ENCODE results near the gene TXNDC17.
"Not testable (repeated sequence)": the region's sequence is repeated elsewhere in the genome, so short reads cannot be mapped to it uniquely, and the experiment has no call there.

Gene TXNDC17

GRCh38 chr17:6633263-6633662 is 7.6 kb upstream of the TXNDC17 start:
- no peak for DNase-seq

DNA sequence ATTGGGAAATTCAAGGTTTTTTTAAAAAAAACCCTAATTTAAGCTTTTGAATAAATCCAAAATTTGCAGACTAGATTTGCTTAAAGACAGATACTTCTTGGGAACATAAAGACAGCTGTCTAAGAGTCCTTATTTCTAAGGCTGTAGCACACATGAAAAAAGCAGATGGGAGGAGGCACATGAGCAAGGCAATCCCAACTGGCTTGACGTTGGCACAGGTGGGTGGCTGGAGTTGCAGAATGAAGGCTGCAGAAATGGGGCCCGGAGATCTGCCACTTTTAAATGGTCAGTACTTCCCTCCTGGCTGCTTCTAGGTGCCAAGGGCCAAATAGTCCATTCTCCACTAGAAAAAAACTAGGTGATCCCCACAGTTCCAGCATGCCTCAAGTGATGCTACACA is 4.8 kb upstream of the TXNDC17 start:
- no peak for DNase-seq

DNA sequence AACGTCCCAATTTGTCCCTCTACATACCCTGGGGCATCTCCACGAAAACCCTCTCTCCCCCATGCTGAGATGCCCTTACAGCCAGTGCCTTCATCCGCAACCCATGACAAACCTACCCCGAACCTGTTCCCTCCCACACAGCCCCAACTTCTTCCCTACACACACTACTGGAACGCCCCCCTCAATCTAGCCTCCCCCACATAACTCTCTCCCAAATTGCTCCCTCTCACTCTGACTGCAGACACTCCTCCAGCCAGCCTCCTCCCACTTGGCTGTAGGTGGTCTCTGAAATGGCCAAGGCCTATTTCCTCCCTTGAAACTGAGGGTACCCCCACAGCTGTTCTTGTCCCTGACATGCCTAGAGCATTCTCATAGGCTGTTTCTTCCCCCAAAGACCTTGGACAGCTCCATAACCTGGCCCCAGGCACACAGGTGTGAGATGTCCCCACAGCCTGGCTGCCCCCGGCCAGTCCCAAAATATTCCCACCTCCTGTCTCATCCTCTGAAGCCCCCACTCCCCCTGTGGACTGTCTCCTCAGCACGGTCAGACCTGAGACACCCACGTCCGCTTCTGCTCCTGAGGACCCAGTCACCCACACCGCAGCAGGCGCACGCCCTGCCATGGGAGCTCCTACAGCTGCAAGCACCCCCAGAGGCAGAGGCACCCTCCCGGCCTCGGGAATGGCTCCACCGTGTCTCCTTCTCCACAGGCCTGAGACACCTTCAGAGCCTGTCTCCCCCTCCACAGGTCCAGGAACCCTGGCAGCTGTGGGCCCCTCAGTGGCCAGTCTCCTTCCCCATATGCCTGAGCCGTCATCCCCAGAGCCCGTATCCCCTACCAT is 4.0 kb upstream of the TXNDC17 start:
- no peak for DNase-seq

- no peak for DNase-seq
Observed at GRCh38 chr17:6637458-6637840, 3.4 kb upstream of the TXNDC17 start.

DNA sequence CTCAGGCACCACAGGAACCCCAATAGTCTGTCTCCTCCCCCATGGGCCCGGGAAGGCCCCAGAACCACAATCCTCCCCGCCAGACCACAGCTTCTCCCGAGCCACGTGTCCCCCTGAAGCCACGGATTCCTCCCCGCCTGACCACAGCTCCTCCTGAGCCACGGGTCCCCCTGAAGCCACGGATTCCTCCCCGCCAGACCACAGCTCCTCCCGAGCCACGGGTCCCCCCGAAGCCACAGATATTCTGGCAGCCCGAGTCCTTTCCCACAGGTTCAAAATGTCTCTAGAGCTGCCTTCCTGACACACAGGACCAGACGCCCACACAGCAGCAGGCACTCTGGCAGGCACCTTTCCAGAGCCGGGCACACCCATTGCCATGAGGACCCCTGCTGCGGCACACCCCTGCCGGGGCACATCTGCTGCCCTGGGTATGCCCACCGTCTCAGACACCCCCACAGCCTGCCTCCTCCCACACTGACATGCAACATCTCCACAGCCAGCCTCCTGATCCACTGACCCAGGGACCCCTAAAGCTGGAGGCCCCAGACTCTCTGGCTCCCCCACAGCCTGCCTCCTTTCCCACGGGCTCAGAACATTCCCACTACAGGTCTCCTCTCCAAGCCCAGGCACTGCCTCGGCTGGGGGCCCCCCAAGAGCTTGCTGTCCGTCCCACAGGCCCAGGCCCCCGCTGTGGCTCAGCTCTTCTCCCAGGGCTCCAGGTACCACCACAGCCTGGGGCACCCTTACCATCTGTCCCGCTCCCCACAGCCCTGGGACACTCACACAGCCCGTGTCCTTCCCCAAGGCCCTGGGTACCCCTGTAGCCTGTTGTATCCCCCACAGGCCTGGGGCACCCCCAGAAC is 2.6 kb upstream of the TXNDC17 start:
- no peak for DNase-seq

- DNase-seq: no peak
Observed at GRCh38 chr17:6639014-6639585, 1.8 kb upstream of the TXNDC17 start.

DNA sequence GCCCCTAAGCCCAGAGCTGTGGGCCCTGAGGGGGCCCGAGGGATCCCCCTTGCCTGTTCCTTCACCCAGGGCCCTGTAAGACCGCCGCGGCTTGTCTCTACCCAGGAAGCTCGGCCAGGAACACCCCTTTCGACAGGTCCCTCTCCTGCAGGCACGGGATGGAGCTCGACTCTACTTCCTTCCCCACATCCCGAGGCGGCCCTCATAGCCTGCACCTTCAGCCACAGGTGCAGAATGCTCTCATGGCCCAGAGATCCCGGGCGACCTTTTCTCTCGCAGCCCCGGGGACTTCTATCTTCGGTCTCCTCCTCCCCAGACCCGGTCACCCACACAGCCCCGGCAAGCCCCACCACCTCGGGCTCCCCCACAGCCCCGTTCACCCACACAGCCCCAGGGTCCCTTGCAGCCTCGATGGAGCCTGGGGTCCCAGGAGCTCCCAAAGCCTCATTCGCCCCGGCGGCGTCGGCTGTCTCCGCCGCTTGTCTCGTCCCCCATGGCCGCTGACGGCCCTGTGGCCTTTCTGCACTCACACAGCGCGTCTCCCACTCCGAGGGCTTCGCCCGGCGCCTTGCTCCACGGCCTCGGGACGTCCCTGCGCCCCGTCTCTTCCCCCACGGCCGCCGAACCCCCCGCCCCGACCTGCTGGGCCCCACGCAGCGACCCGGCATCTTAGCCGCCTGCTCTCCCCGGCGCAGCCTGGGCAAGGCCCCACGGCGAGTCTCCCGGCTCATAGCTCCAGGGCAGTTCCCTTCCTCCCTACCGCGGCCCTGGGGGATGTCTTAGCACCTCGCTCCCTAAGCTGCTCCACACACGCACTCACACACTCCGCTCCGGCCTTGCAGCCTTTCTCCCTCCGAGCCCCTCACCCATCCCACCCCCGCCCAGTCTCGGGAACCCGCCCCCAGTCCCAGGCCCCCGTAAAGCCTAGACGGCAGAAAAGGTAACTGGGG is 999 bp upstream of the TXNDC17 start:
- peak; percentile 41 for DNase-seq

GRCh38 chr17:6641247-6641863 is 495 bp downstream of the TXNDC17 start:
- DNase-seq: no peak

DNA sequence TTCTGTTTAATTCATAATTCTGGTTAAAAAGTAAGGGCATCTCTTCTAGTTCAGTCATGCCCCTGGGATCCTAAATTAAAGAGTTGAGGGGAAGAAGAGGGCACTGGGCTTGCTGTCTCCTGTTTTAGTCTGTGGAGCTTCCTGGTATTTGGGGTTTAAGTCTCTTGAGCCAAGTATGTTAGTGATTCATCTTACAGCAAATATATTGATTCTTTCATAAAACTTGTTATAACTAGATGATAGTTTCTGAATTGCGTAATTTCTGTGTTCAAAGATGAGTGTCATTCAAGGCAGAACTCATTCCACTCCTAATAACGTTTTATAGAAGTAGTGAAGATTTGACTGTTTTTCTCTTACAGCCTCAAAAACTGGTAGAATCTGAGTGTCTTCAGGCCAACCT is 1.7 kb downstream of the TXNDC17 start:
- DNase-seq: no peak

- no peak for DNase-seq
Observed at GRCh38 chr17:6643451-6644125, 2.7 kb downstream of the TXNDC17 start.

DNA sequence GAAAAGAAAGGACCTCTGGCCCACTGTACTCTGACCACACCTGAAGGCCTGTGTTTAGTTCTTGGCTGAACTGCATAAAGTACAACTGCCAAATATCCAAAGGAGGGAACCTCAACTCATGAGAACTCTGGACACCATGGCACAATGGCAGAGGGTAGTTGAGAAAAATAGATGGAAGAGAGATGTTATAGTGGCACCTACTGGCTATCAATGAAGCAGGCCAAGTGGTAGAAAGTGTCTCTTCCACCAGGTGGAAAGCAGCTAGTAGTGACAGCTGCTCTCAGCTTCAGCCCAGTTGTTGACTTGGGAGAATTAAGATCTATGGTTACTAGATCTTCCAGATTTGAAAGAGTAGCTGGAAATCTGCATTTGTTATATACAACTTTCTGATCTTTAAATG is 7.3 kb downstream of the TXNDC17 start:
- DNase-seq: no peak

DNA sequence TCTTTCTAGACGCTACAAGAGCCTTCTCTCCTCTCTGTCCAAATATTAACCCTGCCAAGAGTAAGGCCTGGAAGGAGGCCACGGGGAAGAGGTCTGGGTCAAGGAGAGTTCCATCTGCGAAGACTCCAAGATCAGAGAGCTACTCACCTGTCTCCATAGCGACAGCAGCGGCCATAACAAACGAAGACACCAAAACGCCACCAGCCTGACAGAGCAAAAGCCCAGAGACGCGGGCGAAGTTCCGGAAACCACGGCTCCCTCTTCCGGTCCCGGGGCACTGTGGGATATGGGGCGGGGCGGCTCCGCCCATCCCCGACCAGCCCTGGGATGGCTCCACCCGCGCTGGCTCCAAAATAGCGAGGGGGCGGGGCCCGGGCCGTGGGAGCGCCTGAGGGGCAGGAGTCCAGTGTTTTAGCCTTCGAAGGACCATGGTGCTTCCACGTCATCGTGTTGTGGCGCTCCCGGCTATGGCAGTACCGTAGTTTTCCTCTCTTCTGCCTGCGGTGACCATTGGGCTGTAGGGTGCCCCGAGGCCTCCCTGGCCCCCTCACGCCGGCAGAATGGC is 10.6 kb downstream of the TXNDC17 start, which contains the start of the genes C17orf100 and MED31:
Gene C17orf100, plus strand, starts transcription at position 409 of the 565 bp plus-strand sequence. Its CDS starts 152 bp downstream, at position 561.
Gene MED31, minus strand, starts transcription at position 252 of the 565 bp plus-strand sequence. Its CDS starts 77 bp downstream, at position 175.
- peak; percentile 89 for DNase-seq

DNA sequence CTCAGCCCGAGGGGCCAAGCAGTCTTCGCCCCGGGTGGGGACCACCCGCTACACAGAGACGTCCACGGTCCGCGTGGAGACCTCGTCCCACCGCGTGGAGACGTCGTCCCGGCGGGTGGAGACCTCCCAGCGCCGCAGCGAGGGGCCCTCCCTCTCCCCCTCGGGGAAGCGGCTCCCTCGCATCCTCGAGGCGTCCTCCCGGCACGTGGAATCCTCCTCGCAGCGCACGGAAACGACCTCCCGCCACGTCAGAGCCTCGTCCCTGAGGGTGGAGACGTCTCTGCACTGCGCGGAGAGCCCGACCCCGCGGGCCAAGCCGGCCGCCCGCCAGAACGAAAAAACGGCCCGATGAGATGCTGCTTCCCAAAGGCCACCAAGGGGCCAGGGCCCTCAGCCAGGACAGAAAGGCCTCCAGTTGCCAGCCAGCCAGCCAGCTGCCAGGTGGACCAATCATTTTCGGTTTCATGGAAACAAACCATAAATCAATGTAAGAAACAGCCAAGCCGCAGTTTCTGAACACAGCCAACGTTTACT is 11.1 kb downstream of the TXNDC17 start:
- no peak for DNase-seq

DNA sequence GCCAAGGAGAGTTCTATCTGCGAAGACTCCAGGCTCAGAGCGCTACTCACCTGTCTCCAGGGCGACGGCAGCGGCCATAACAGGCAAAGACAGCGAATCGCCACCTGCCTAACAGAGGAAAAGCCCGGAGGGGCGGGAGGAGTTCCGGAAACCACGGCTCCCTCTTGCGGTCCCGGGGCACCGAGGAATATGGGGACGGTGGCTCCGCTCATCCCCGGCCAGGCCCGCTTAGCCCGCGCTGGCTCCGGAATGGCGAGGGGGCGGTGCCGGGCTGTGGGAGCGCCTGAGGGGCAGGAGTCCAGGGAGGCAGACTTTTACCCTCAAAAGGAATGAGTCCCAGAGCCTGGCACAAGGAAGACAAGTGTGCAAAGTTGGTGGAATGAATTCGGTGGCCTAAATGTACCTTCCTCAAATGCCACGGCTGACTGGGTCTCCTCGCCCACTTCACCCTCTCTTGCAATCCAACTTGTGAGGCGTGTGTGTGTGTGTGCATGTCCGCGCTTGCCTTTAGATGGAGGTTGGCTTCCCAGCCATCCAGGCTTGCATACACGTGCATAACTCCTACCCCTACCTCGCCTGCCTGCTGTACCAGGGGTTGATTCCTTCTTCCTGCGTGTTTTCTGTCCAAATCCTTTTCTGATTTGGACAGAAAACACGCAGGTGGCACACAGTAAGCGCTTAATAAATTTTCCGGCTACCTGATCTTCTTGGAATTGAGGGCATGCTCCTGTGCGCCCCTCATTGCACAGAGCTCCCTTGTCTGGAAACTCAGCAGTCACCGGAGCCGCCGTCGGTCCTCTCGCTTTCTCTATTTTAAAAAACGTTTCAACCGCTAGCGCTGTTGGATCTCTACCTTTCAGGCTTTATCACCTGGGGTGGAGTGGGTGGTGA is 14.2 kb downstream of the TXNDC17 start:
- DNase-seq: peak; percentile 66

DNA sequence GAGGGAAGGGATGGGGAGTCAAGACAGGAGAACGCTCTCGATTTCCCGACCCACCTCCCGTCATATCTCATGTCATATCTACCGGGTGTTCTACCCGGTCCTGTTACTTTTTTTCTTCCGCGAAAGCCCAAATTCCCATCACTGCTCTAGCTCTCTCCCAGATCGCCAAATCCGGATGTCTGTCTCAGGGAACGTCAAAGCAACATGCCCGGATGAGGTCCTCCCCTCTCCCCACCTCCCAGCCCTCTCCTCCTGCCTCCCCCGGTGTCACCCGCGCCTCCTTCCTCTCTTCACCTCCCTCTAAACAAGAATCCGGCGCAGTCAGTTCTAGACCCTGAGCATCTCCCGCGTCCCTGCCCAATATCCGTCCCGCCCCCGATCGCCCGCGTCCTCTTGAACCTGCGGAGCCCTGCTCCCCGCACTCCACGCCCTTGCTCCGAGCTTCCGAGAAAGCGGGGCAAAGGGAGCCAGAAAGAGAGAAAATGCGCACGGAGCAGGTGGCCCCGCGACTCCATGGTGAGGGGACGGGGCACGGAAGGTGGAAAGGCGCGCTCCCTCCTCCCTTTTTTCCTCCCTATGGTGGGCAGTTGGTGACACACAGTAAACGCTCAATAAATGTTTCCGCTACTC is 15.0 kb downstream of the TXNDC17 start:
- not testable (repeated sequence) for DNase-seq

GRCh38 chr17:6656797-6657632 is 16.2 kb downstream of the TXNDC17 start:
- DNase-seq: peak; percentile 36

- DNase-seq: no peak
Observed at GRCh38 chr17:6657633-6658287, 16.9 kb downstream of the TXNDC17 start.

All from right kidney (tissue), 1 donor.